Activated T-cell treated with anti-CD3 and anti-CD28 coated beads, Interleukin-2, amount 50 U/mL, for 4 hours (primary cell): ENCODE measurements around the gene NAP1L4. TPM values are rescaled to one million over a fixed set of nuclear protein-coding genes. Genes with fewer than 3 reads are reported as not detected.
A peak's percentile ranks its signal among the peaks of the same experiment; 100 is the strongest.

Experiments
- ATAC-seq, 2 donors: fragments of 200-7000 bp; cut with Tn5 transposase; one replicate each; pipeline ENCODE4 v1.10.0; 2021
- DNase-seq: peaks from one replicate; pipeline ENCODE4 v3.0.0-alpha.2; 2020
- H3K27me3 Mint-ChIP-seq: one replicate; pipeline ENCODE4 v1.8.0; 2021; ENCODE audit warnings: low read depth, mixed read lengths
- H3K36me3 Mint-ChIP-seq: one replicate; pipeline ENCODE4 v1.8.0; 2022; ENCODE audit warnings: mixed read lengths; ENCODE audit not compliant: insufficient read depth
- H3K4me1 Mint-ChIP-seq: one replicate; pipeline ENCODE4 v1.8.0; 2021; ENCODE audit warnings: low read depth, mixed read lengths
- H3K4me3 Mint-ChIP-seq: one replicate; pipeline ENCODE4 v1.8.0; 2021; ENCODE audit warnings: mild to moderate bottlenecking, moderate library complexity, mixed read lengths
- H3K9me3 Mint-ChIP-seq: one replicate; pipeline ENCODE4 v1.8.0; 2021; ENCODE audit warnings: mixed read lengths
- total RNA-seq, 3 donors: library from RNA; stranded (reverse); gene quantifications; one replicate each; pipeline ENCODE4 v1.2.1, GENCODE V29; 2021

NAP1L4 gene
- total RNA-seq, 3 donors from 2014 or later = 194 to 201 (median 199) TPM

DNA sequence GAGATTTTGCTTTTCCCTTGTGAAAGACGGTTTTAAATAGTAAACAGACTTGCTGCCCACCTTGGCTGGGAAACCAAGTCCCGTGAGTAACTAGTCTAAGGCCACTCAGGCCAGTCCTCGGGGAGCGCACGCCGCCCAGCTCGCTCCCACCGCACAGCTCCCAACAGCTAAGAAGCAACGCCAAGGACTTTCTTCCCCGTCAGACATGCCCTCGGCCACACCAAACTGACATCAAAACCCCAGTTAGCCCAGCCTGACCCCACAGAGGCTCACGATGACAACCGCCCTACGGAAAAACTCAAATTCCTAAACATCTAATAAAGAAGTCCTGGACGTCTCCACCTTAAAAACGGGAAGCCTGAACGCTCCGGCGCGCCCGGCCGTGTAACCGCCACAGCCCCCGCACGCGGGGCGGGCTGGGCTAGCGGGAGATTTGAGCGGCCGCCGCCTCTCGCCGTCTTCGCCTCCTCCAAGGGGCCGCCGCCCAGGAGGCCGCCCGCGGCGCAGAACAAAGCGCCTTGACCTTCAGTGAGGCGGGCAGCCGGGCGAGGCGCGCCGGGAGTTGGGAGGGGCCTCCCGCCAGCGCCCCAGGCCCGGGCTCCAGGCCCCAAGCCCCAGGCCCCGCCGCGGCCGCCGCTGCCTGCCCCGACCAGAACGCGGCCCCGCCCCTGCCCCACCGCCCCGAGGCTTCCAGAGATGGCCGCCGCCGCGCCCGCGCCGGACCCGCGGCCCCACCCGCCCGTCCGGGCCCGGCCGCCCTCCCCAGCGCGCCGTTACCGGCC is 486 bp downstream of the NAP1L4 start:
- Mint-ChIP-seq H3K9me3 (no peaks in the 10 kb centered on the region), H3K36me3 (peaks cover 7% of the 10 kb centered on the region), H3K4me1 (peaks cover 33% of the 10 kb centered on the region), H3K4me3 (peak overlapping the region; percentile 100), H3K27me3 (no peaks in the 10 kb centered on the region)
- peak; percentile 39 to 41 for ATAC-seq
- DNase-seq = peak; percentile 34

DNA sequence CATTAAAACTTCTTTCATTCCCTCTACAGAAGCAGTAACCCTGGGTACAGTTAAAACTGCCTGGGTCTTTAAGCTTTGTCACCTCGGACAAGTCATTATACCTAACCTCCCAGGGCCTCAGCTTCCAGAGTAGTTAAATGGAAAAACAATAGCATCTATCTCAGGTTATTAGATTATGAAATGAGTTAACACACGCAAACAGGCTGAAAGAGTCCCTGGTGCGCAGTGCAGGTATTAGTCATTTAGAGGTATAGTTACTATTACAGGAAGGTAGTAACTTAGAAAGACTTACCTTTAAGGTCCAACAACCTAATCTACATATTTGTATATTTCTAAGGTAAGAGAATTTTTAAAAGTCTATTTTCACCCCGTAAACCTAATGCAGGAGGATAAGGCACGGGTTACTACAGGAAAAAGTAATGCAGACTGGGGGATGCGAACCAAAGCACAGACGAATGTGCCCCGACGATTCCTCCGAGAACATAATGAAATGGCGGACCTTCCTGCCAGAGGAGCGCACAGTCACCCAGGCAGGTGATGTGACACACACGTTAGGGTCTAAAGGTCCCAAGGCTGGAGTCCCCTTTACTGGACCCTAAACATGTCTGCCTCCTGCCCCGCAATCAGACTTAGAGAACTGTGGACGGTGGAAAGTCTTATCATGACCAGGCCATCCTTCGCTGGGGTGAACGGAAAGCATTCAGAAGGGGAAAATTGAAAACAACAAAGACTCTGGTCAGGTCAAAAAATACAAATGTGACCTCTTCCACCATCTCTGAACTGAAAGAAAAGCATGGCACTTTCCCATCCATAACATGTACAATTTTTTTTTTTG is 1.3 kb downstream of the NAP1L4 start:
- peak; percentile 6 to 16 for ATAC-seq
- Mint-ChIP-seq H3K27me3 (no peaks in the 10 kb centered on the region), H3K9me3 (no peaks in the 10 kb centered on the region), H3K4me1 (peaks cover 33% of the 10 kb centered on the region), H3K36me3 (peaks cover 7% of the 10 kb centered on the region), H3K4me3 (peak overlapping the region; percentile 100)
- no peak for DNase-seq

- H3K9me3 Mint-ChIP-seq = no peaks in the 10 kb centered on the region
- H3K4me3 Mint-ChIP-seq = peak overlapping the region; percentile 100
- H3K36me3 Mint-ChIP-seq = peaks cover 8% of the 10 kb centered on the region
- peaks cover 41% of the 10 kb centered on the region for H3K4me1 Mint-ChIP-seq
- ATAC-seq (peak in 1 of 2 donors; percentile 6), DNase-seq (no peak)
- no peaks in the 10 kb centered on the region for H3K27me3 Mint-ChIP-seq
Measured at GRCh38 chr11:2989551-2989950, 2.6 kb downstream of the NAP1L4 start.

- Mint-ChIP-seq H3K27me3 (no peaks in the 10 kb centered on the region), H3K9me3 (no peaks in the 10 kb centered on the region), H3K36me3 (peaks cover 10% of the 10 kb centered on the region), H3K4me1 (peaks cover 45% of the 10 kb centered on the region), H3K4me3 (peak overlapping the region; percentile 100)
- no peak for DNase-seq
- ATAC-seq = no peak
Measured at GRCh38 chr11:2989006-2989405, 3.1 kb downstream of the NAP1L4 start.

DNA sequence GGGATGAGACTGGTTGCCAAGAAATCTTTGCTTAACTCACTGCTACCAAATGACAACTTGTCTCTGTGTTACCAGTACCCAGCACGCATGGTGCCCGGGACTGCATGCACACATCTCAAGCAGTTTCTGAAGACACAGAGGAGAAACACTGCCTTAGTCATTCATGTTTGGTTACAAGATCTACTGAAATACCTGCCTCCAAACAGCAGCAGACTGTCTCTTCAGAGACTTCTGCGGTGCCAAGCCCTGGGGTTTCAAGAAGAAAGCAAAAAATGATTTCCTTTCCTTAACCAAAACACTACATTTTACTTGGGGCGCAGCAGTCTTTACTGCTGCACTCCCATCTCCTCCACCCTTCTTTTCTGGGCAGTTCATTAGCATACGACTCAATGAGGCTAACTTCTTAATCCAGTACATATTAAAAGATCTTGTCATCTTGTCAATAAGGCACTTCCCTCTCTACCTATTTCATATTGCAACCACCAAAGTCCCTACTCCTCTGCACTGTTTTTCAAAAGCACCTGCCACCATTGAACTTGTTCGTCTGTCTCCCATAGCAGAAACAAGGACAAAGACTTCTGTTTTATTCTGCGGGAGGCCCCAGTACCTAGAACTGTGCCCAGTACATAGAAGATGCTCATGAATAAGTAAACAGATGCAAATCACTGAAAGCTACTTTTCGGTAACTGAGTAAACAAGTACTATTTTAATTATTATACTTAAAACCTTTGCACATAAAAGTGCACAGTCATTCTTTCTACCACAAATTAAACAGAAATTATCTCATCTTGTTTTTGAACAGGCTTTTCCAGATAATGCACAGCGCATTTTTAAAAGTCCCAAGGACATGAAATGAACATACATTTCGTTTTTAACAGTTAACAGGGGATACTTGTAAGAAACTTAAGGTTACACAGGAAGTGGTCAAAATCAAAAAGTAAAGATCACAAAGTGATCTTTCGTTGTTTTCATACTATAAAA is 4.0 kb downstream of the NAP1L4 start:
- ATAC-seq (peak; percentile 15 to 23), DNase-seq (peak; percentile 31)
- H3K9me3 Mint-ChIP-seq = no peaks in the 10 kb centered on the region
- H3K4me1 Mint-ChIP-seq = peaks cover 54% of the 10 kb centered on the region
- H3K36me3 Mint-ChIP-seq = peaks cover 10% of the 10 kb centered on the region
- H3K4me3 Mint-ChIP-seq = peak overlapping the region; percentile 100
- no peaks in the 10 kb centered on the region for H3K27me3 Mint-ChIP-seq

DNA sequence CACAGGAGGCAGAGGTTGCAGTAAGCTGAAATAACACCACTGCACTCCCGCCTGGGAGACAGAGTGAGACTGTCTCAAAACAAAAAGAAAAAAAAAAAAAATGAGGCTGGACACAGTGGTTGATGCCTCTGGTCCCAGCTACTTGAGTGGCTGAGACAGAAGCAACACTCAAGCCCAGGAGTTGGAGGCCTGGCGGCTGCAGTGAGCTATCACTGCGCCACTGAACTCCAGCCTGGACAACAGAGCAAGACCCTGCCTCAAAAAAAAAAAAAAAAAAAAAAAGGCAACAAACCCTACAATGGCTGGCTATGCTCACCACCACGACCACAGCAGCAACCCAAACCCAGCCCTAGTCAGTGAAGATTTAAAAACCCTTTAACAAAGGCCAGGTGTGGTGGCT is 8.2 kb downstream of the NAP1L4 start:
- Mint-ChIP-seq H3K9me3 (no peaks in the 10 kb centered on the region), H3K4me1 (peaks cover 59% of the 10 kb centered on the region), H3K4me3 (no peak overlapping the region), H3K36me3 (peaks cover 13% of the 10 kb centered on the region), H3K27me3 (no peaks in the 10 kb centered on the region)
- ATAC-seq (no peak), DNase-seq (no peak)

GRCh38 chr11:2982214-2982613 is 9.9 kb downstream of the NAP1L4 start:
- ATAC-seq = peak in 1 of 2 donors; percentile 21
- DNase-seq = no peak
- no peaks in the 10 kb centered on the region for H3K27me3 Mint-ChIP-seq
- peaks cover 20% of the 10 kb centered on the region for H3K36me3 Mint-ChIP-seq
- H3K4me3 Mint-ChIP-seq = no peak overlapping the region
- H3K4me1 Mint-ChIP-seq = peaks cover 57% of the 10 kb centered on the region
- H3K9me3 Mint-ChIP-seq = no peaks in the 10 kb centered on the region

DNA sequence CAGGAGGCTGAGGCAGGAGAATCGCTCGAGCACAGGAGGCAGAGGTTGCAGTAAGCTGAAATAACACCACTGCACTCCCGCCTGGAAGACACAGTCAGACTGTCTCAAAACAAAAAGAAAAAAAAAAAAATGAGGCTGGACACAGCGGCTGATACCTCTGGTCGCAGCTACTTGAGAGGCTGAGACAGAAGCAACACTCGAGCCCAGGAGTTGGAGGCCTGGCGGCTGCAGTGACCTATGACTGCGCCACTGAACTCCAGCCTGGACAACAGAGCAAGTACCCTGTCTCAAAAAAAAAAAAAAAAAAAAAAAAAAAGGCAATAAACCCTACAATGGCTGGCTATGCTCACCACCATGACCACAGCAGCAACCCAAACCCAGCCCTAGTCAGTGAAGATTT is 11.0 kb downstream of the NAP1L4 start:
- no peak for ATAC-seq
- DNase-seq = no peak
- no peaks in the 10 kb centered on the region for H3K27me3 Mint-ChIP-seq
- H3K9me3 Mint-ChIP-seq = no peaks in the 10 kb centered on the region
- no peak overlapping the region for H3K4me3 Mint-ChIP-seq
- H3K36me3 Mint-ChIP-seq = peaks cover 29% of the 10 kb centered on the region
- H3K4me1 Mint-ChIP-seq = peaks cover 58% of the 10 kb centered on the region

DNA sequence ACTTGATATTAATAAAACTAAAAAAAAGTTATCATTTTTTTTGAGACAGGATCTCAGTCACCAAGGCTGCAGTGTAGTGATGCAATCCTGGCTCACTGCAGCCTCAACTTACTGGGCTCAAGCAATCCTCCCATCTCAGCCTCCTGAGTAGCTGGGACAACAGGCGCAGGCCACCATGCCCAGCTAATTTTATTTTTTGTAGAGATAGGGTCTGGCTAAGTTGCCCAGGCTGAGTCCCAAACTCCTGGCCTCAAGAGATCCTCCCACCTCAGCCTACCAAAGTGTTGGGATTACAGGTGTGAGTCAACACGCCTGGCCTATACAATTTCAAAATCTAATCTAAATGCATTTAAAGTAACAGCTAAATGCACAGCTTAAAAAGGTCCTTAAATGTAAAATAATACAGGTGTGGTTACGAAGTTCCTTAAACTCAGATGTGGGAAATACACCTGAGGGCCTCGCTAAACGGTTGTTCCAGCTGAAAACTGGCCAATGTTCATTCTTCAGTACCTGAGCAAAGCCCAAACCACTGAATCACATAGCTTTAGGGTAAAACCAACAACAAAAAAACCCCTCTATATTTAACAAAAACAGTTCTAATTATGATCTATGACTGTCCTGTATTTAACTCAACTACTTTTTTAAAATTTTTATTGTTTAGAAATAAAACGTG is 11.8 kb downstream of the NAP1L4 start:
- Mint-ChIP-seq H3K4me3 (no peak overlapping the region), H3K27me3 (no peaks in the 10 kb centered on the region), H3K36me3 (peaks cover 34% of the 10 kb centered on the region), H3K4me1 (peaks cover 61% of the 10 kb centered on the region), H3K9me3 (no peaks in the 10 kb centered on the region)
- ATAC-seq = no peak
- no peak for DNase-seq

GRCh38 chr11:2977113-2977512 is 15.0 kb downstream of the NAP1L4 start:
- Mint-ChIP-seq H3K27me3 (no peaks in the 10 kb centered on the region), H3K36me3 (peaks cover 50% of the 10 kb centered on the region), H3K9me3 (no peaks in the 10 kb centered on the region), H3K4me3 (no peak overlapping the region), H3K4me1 (peaks cover 42% of the 10 kb centered on the region)
- DNase-seq (no peak), ATAC-seq (no peak)

DNA sequence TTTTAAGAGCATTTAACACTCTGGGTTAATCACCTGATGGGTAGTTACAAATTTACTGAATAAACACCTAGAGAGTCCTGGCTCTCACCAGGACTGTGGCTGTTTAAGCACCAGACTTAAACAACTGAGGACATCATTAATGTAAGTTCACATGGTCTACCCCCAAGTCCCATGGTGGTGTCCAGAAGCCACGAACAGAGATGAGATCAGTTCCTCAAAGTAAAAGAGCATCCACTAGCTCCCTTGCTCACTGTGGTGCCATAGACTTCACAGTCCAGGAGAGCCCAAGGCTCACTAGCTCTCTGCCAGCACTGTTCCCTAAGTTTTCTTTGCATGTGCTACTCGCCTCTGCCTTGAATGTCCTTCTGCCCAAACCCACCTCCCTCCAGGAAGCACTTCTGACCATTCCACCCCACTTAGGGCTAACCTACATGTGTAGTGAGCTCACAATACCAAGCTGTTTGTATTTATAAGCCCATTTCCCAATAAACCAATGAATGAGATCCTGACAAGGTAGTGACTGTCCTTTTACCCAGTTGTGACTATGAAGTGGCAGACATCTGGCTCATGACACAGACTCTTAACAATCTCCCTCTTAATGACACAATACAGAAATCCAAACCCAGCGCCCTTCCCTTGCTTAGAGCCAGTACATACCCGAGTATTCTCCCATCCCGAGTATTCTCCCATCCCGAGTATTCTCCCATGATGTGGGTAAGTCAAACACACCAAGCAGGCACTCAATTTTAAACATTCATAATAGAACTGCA is 15.7 kb downstream of the NAP1L4 start:
- Mint-ChIP-seq H3K4me1 (peaks cover 36% of the 10 kb centered on the region), H3K36me3 (peaks cover 48% of the 10 kb centered on the region), H3K9me3 (no peaks in the 10 kb centered on the region), H3K4me3 (no peak overlapping the region), H3K27me3 (no peaks in the 10 kb centered on the region)
- ATAC-seq = no peak
- DNase-seq = no peak

GRCh38 chr11:2975594-2975993 is 16.5 kb downstream of the NAP1L4 start:
- Mint-ChIP-seq H3K36me3 (peaks cover 52% of the 10 kb centered on the region), H3K27me3 (no peaks in the 10 kb centered on the region), H3K4me1 (peaks cover 34% of the 10 kb centered on the region), H3K9me3 (no peaks in the 10 kb centered on the region), H3K4me3 (no peak overlapping the region)
- DNase-seq (peak; percentile 35), ATAC-seq (peak; percentile 81 to 85)

DNA sequence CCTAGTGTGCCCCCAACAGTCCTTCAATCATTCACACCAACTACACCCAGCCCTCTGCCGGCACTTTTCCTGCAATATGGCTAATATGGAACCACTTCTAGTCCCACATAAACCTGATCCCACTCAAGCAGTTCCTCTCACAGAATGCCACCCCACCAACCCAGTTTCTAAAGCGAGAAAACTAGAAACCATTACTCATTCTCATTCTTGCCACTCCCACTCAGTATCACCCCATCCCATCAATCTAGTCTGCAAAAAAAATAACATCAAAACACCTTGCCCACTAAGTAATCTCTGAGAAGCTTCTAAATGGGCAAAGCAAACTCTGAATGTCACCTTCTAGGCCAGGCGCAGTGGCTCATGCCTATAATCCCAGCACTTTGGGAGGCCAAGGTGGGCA is 17.9 kb downstream of the NAP1L4 start:
- H3K36me3 Mint-ChIP-seq = peaks cover 62% of the 10 kb centered on the region
- H3K4me3 Mint-ChIP-seq = no peak overlapping the region
- H3K9me3 Mint-ChIP-seq = no peaks in the 10 kb centered on the region
- peaks cover 32% of the 10 kb centered on the region for H3K4me1 Mint-ChIP-seq
- DNase-seq (no peak), ATAC-seq (peak; percentile 13 to 45)
- no peaks in the 10 kb centered on the region for H3K27me3 Mint-ChIP-seq
